Cortex of kidney (tissue), 1 donor: ENCODE measurements around the gene PHETA2.
"Not testable (repeated sequence)": the region's sequence is repeated elsewhere in the genome, so short reads cannot be mapped to it uniquely, and the experiment has no call there.

Experiments used
- DNase-seq: peaks from one replicate; lab custom pipeline; 2025; lab: John Stamatoyannopoulos, UW

PHETA2 gene

DNA sequence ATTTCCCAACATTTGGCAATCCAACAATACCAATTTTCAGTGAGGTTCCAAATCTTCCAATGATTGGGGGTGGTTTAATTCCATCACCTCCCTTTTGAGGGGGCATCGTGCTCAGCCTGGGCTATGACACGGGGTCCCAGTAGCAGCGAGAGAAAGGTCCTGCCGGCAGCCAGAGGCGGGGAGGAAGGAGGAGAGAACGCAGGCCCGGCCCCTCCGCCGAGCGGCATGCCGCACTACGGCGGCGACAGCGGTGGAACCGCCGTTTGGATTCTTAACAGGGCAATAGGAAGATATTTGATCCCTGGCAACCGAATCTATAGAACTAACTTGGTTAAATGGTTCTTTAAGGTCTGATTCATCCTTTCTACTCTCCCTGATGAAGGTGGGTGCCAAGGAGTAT, 34.8 kb downstream of the PHETA2 start:
- DNase-seq, result no peak

GRCh38 chr22:42111798-42112197, 37.8 kb downstream of the PHETA2 start:
- DNase-seq, result no peak

DNA sequence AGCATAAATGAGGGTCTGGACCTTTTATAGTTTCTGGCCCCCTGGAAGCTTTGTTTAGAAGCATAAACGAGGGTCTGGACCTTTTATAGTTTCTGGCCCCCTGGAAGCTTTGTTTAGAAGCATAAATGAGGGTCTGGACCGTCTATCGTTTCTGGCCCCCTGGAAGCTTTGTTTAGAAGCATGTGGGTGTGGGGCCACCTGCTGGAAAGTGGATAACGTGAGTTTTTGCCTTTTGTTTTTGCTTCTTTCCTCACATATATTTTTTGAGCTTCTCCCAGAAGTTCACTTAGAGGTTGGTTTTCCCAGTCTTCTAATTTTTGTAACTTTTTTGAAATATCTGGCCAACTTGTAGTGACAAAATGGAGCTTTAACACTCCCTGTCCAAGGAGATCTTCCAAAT, 38.7 kb downstream of the PHETA2 start:
- not testable (repeated sequence) for DNase-seq

GRCh38 chr22:42114721-42115120, 40.7 kb downstream of the PHETA2 start:
- DNase-seq, result no peak

DNA sequence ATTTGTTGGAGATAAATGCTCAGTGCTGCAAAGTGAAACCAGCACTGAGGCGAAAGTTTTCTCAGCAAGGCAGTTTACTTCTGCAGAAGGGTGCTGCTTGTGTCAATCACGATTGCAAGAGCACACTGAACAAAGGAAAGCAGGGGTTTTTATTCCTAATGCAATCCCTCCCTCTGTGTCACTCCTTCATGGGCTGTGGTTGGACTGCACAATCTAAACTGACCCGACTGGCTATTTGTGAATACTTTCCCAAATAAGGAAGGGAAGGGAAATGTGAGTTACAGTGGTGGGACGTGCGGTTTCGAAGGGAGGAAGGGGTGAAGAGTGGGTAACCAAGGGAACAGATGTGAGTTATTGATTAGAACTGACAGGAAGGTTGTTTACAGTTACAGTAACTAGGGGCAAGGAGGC, 41.4 kb downstream of the PHETA2 start:
- not testable (repeated sequence) for DNase-seq

- DNase-seq, result no peak
Observed at GRCh38 chr22:42116848-42117424, 42.9 kb downstream of the PHETA2 start.

DNA sequence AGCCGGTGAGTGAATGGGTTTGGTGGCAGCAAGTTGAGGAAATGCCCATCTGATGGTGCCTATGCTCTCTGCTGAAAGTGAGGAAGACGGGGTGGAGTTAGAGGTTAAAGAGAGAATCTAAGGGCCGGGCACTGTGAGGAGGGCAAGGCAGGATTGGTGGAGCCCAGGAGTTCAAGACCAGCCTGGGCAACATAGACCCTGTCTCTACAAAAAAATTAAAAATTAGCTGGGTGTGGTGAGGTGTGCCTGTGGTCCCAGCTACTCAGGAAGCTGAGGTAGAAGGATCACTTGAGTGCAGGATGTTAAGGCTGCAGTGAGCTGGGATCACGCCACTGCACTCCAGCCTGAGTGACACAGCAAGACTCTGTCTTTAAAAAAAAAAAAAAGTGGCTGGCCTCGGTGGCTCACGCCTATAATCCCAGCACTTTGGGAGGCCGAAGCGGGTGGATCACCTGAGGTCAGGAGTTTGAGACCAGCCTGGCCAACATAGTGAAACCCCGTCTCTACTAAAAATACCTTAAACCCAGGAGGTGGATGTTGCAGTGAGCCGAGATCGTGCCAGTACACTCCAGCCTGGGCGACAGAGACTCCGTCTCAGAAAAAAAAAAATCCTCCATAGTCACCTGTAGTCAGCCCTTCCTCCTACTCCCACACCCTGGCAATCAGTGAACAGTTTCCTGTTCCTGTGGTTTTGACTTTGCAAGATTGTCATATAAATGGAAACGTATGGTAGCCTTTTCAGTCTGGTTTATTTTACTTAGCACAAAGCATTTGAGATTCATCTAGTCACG, 46.4 kb downstream of the PHETA2 start:
- DNase-seq, result not testable (repeated sequence)

DNA sequence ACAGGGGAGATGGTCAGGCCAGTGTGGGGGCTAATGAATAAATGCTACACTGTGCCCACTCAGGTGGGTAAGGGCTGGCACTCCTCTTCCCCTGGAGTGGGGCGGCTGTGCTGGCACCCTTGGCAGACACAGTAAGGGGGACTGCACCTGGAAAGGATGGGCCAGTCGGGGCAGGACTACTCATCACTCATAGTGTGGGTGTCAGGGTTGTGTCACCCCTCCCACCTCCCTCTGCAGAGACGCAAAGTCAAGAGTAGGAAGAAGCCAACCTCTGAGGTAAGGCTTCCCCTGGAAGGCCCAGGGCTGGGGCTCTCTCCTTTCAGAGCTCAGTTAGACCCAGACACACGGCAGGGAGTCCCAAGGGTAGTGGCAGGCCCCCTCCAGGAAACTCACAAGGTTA, 49.5 kb downstream of the PHETA2 start:
- not testable (repeated sequence) for DNase-seq

DNA sequence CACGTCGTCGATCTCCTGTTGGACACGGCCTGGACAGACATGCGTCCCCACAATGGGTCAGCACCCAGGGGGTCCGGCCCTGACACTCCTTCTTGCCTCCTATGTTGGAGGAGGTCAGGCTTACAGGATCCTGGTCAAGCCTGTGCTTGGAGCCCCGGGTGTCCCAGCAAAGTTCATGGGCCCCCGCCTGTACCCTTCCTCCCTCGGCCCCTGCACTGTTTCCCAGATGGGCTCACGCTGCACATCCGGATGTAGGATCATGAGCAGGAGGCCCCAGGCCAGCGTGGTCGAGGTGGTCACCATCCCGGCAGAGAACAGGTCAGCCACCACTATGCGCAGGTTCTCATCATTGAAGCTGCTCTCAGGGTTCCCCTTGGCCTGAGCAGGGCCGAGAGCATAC, 53.6 kb downstream of the PHETA2 start:
- no peak for DNase-seq

DNA sequence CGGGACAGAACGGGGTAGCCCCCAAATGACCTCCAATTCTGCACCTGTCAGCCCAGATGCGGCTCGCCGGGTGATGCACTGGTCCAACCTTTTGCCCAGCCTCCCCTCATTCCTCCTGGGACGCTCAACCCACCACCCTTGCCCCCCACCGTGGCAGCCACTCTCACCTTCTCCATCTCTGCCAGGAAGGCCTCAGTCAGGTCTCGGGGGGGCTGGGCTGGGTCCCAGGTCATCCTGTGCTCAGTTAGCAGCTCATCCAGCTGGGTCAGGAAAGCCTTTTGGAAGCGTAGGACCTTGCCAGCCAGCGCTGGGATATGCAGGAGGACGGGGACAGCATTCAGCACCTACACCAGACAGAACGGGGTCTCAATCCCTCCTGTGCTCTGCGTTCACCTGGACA, 54.0 kb downstream of the PHETA2 start:
- not testable (repeated sequence) for DNase-seq
